Neural progenitor cell (in vitro differentiated cells): ENCODE data around the gene ENSA.

Experiments
- CTCF ChIP-seq: fragments of 200-600 bp; sonication (generic); IDR thresholded peaks from 2 replicates; pipeline ENCODE4 v1.5.1; 2017; ENCODE audit warnings: antibody characterized with exemption, mild to moderate bottlenecking
- EZH2 ChIP-seq: fragments of 200-600 bp; sonication (generic); IDR thresholded peaks from 2 replicates; pipeline ENCODE4 v1.6.1; 2017; ENCODE audit warnings: antibody characterized with exemption, mild to moderate bottlenecking, moderate library complexity

GRCh38 chr1:150574260-150575071 lies 54.9 kb downstream of the ENSA start:
- TF ChIP-seq EZH2, result no peak
- TF ChIP-seq CTCF, result no peak
